Muscle of leg (tissue), 11 donors: ENCODE results near the gene HS3ST5. TPM values are rescaled to one million over a fixed set of nuclear protein-coding genes. Genes with fewer than 3 reads are reported as not detected.

Experiments
- DNase-seq: peaks from one replicate; pipeline ENCODE4 v3.0.0; 2013
- H3K27ac ChIP-seq: one replicate; pipeline ENCODE4 v1.5.1; 2013; ENCODE audit warnings: mild to moderate bottlenecking, low read length, control low read depth
- H3K27me3 ChIP-seq: one replicate; pipeline ENCODE4 v1.6.1; 2013; ENCODE audit warnings: low read length; ENCODE audit not compliant: control insufficient read depth, insufficient read depth
- H3K36me3 ChIP-seq: one replicate; pipeline ENCODE4 v1.6.1; 2013; ENCODE audit warnings: low read length; ENCODE audit not compliant: control insufficient read depth, insufficient read depth
- H3K4me1 ChIP-seq: one replicate; pipeline ENCODE4 v1.6.1; 2013; ENCODE audit warnings: low read length; ENCODE audit not compliant: control insufficient read depth, insufficient read depth
- H3K4me3 ChIP-seq: one replicate; pipeline ENCODE4 v1.5.1; 2013; ENCODE audit warnings: low read length, control low read depth
- H3K9me3 ChIP-seq: replicated peaks from 2 replicates; pipeline ENCODE4 v1.6.1; 2013; ENCODE audit warnings: low read depth, low read length; ENCODE audit not compliant: control insufficient read depth
- WGBS: methylation state at CpG from one replicate; pipeline ENCODE4 v1.1.5; 2013; ENCODE audit warnings: missing lambda C conversion rate; ENCODE audit not compliant: insufficient coverage; 5-methylcytosine and 5-hydroxymethylcytosine counted together
- polyA plus RNA-seq, 8 donors: library from polyadenylated mRNA; unstranded; fragments of 120-200 nt; gene quantifications; one replicate each; pipeline versions ENCODE4 v1.2.1 to v1.2.3, GENCODE V29; 2013; ENCODE audit warnings: inconsistent platforms in 1 of 8, low replicate concordance in 1 of 8; ENCODE audit not compliant: insufficient read length in 8 of 8, insufficient read depth in 1 of 8
- total RNA-seq: library from RNA; stranded (reverse); fragments of 120-200 nt; gene quantifications from one replicate; pipeline ENCODE4 v1.2.4, GENCODE V29; 2013

HS3ST5 gene
- total and polyA plus RNA-seq, 9 donors: 0.22 to 1.0 (median 0.64) TPM

GRCh38 chr6:114210467-114210866 is 132.4 kb downstream of the HS3ST5 start:
- Histone ChIP-seq H3K9me3 (no peaks in the 10 kb centered on the region), H3K27ac (no peak overlapping the region), H3K4me3 (no peak overlapping the region), H3K36me3 (no peaks in the 10 kb centered on the region), H3K27me3 (no peaks in the 10 kb centered on the region), H3K4me1 (no peaks in the 10 kb centered on the region)
- 81% methylated on average over 3 of the region's 4 CpGs for WGBS
- no peak for DNase-seq

- no CpG with 5 or more reads among the region's 3 CpGs for WGBS
- DNase-seq: no peak
- Histone ChIP-seq H3K4me1 (no peaks in the 10 kb centered on the region), H3K36me3 (no peaks in the 10 kb centered on the region), H3K27me3 (no peaks in the 10 kb centered on the region), H3K27ac (no peak overlapping the region), H3K9me3 (no peaks in the 10 kb centered on the region), H3K4me3 (no peak overlapping the region)
These were observed 139.4 kb downstream of the HS3ST5 start for GRCh38 chr6:114203460-114203859.

GRCh38 chr6:114202389-114202788 is 140.4 kb downstream of the HS3ST5 start:
- Histone ChIP-seq H3K9me3 (no peaks in the 10 kb centered on the region), H3K4me3 (no peak overlapping the region), H3K4me1 (no peaks in the 10 kb centered on the region), H3K27me3 (no peaks in the 10 kb centered on the region), H3K36me3 (no peaks in the 10 kb centered on the region), H3K27ac (no peak overlapping the region)
- no peak for DNase-seq

GRCh38 chr6:114200891-114201290 is 141.9 kb downstream of the HS3ST5 start:
- no peak for DNase-seq
- H3K4me1 ChIP-seq: no peaks in the 10 kb centered on the region
- WGBS: 100% methylated on average over 1 of the region's 3 CpGs
- H3K27ac ChIP-seq: no peak overlapping the region
- no peaks in the 10 kb centered on the region for H3K9me3 ChIP-seq
- no peaks in the 10 kb centered on the region for H3K27me3 ChIP-seq
- no peak overlapping the region for H3K4me3 ChIP-seq
- H3K36me3 ChIP-seq: no peaks in the 10 kb centered on the region

DNA sequence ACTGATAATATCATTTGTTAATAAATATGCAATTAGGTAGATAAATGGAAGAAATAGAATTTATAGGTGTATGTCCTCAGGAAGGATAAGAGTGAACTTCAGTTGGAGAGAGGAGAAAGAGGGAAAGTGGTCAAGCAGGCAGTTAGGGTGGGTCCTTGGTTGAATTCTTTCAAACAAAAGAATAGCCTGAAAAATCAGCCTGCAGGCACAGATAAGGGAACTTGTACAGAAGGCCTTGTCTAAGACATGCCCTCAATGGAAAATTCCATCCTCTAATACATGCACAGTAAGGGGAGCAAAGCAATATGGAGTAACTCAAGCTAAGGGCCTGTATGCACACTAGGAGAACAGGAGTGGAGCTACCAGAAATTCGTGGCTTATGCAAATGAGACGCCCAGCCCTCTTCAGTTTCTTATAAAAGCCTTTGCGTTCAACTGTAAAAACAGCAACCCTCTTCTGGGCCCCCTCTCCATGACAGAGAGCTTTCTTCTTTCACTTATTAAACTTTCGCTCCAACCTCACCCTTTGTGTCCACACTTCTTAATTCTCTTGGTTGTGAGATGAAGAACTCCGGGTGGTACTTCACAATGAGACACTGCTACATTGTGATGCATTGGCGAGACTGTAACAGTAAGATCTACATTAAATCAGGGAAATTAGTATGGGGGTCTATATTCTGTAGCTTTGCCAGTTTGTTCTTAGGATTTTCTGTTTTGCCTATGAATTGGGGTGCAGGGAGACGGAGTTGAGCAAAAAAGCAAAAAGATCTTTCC is 147.0 kb downstream of the HS3ST5 start:
- 60% methylated on average over 2 of the region's 7 CpGs for WGBS
- no peaks in the 10 kb centered on the region for H3K4me1 ChIP-seq
- H3K27ac ChIP-seq: no peak overlapping the region
- no peak for DNase-seq
- no peak overlapping the region for H3K4me3 ChIP-seq
- H3K9me3 ChIP-seq: no peaks in the 10 kb centered on the region
- H3K27me3 ChIP-seq: no peaks in the 10 kb centered on the region
- H3K36me3 ChIP-seq: no peaks in the 10 kb centered on the region

- no peak overlapping the region for H3K4me3 ChIP-seq
- DNase-seq: no peak
- H3K9me3 ChIP-seq: no peaks in the 10 kb centered on the region
- H3K27ac ChIP-seq: no peak overlapping the region
- H3K27me3 ChIP-seq: no peaks in the 10 kb centered on the region
- no peaks in the 10 kb centered on the region for H3K36me3 ChIP-seq
- H3K4me1 ChIP-seq: no peaks in the 10 kb centered on the region
- no CpG with 5 or more reads among the region's 1 CpG for WGBS
These were observed 147.8 kb downstream of the HS3ST5 start for GRCh38 chr6:114195027-114195365.

GRCh38 chr6:114194362-114195026 is 148.3 kb downstream of the HS3ST5 start:
- Histone ChIP-seq H3K4me3 (no peak overlapping the region), H3K27ac (no peak overlapping the region)
- DNase-seq: no peak

DNA sequence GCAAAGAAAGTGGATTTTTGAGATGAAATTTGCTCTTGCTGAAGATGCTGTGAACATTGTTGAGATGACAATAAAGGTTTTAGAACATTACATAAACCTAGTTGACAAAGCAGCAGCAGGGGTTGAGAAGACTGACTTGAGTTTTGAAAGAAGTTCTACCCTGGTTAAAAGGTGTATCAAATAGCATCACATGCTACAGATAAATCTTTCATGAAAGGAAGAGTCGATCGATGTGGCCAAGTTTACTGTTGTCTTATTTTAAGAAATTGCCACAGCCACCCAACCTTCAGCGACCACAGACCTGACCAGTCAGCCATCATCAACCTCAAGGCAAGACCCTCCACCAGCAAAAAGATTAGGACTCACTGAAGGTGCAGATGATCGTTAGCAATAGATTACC is 155.3 kb downstream of the HS3ST5 start:
- WGBS: no CpG with 5 or more reads among the region's 4 CpGs
- no peaks in the 10 kb centered on the region for H3K36me3 ChIP-seq

More at GRCh38 chr6:114194362-114195026, 148.3 kb downstream of the HS3ST5 start:
- 86% methylated on average over 1 of the region's 4 CpGs for WGBS
- H3K27me3 ChIP-seq: no peaks in the 10 kb centered on the region
- no peaks in the 10 kb centered on the region for H3K4me1 ChIP-seq
- H3K36me3 ChIP-seq: no peaks in the 10 kb centered on the region
- H3K9me3 ChIP-seq: no peaks in the 10 kb centered on the region

DNA sequence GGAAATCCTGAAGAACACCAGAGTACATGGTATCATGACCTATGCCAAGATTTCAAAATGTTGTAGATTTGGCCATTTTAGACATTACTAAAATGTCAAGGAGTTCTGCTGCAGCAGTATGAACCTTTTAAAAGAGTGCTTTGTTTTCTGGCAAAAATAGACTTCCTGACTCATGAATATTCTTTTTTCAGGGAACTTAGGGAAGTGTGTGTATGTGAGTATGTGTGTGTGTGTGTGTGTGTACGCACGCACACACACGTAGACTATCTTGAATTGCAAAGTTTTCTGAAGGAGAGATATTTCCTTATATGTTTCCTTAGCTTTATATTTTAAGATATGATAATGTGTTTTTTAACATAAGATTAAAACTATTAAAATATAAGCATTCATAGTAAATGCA is 161.2 kb downstream of the HS3ST5 start:
- Histone ChIP-seq H3K27me3 (no peaks in the 10 kb centered on the region), H3K9me3 (no peaks in the 10 kb centered on the region), H3K27ac (no peak overlapping the region), H3K4me3 (no peak overlapping the region), H3K36me3 (no peaks in the 10 kb centered on the region), H3K4me1 (no peaks in the 10 kb centered on the region)
- no CpG with 5 or more reads among the region's 3 CpGs for WGBS
- DNase-seq: peak; percentile 35

More for the DNA sequence above, 155.3 kb downstream of the HS3ST5 start:
- H3K4me1 ChIP-seq: no peaks in the 10 kb centered on the region
- no peak overlapping the region for H3K27ac ChIP-seq
- DNase-seq: no peak
- H3K27me3 ChIP-seq: no peaks in the 10 kb centered on the region
- H3K9me3 ChIP-seq: no peaks in the 10 kb centered on the region
- no peak overlapping the region for H3K4me3 ChIP-seq

DNA sequence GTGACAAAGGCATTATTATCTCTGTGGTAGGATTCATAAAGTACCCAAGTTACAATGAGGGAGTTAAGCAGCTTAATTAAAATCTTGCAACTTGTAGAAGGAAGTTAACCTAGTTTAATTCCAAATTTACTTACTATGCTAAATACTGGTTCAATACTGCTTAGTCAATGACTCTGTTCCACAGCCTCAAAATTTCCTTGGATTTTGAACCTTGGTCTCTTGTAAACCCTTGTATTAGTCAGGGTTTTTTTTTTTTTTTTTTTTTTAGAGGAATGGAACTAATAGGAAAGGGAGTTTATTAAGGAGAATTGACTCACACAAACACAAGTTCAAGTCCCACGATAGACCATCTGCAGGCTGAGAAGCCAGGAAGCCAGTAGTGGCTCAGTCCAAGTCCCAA is 163.4 kb downstream of the HS3ST5 start:
- Histone ChIP-seq H3K27ac (no peak overlapping the region), H3K9me3 (no peaks in the 10 kb centered on the region), H3K27me3 (no peaks in the 10 kb centered on the region), H3K4me3 (no peak overlapping the region), H3K4me1 (no peaks in the 10 kb centered on the region), H3K36me3 (no peaks in the 10 kb centered on the region)
- no CpG with 5 or more reads among the region's 1 CpG for WGBS
- DNase-seq: no peak
